HTERT RPE-1 (cell line): Measurements from ENCODE around the gene MRPS22.
"Not testable (repeated sequence)": the region's sequence is repeated elsewhere in the genome, so short reads cannot be mapped to it uniquely, and the experiment has no call there.

Experiments used
- in situ Hi-C: fragments of 300-500 bp; cut with MboI; formaldehyde crosslinking; loops from 4 replicates; pipeline ENCODE4 v1.14.3; 2020; ENCODE audit warnings: low sequenced_read_pairs

MRPS22 gene

DNA sequence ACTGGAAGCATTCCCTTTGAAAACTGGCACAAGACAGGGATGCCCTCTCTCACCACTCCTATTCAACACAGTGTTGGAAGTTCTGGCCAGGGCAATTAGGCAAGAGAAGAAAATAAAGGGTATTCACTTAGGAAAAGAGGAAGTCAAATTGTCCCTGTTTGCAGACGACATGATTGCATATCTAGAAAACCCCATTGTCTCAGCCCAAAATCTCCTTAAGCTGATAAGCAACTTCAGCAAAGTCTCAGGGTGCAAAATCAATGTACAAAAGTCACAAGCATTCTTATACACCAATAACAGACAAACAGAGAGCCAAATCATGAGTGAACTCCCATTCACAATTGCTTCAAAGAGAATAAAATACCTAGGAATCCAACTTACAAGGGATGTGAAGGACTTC lies 9.1 kb upstream of the MRPS22 start:
- in situ Hi-C loops: not testable (repeated sequence)

DNA sequence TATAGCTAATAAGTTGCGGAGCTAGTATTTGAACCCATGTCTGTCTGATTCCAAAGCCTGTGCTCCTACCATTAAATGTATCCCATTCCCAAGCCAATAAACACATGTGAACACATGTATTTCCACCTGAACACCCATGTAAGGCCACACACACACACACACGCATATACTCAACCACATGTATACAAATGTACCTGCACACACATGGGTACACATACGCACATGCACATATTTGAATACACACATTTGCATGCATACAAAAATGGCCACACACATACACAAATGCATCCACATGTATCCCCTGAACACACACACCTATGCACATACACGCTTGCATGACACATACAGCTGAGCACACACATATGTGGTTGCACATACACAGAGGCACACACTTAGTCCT lies 5.4 kb upstream of the MRPS22 start:
- in situ Hi-C loops: no loop called here

DNA sequence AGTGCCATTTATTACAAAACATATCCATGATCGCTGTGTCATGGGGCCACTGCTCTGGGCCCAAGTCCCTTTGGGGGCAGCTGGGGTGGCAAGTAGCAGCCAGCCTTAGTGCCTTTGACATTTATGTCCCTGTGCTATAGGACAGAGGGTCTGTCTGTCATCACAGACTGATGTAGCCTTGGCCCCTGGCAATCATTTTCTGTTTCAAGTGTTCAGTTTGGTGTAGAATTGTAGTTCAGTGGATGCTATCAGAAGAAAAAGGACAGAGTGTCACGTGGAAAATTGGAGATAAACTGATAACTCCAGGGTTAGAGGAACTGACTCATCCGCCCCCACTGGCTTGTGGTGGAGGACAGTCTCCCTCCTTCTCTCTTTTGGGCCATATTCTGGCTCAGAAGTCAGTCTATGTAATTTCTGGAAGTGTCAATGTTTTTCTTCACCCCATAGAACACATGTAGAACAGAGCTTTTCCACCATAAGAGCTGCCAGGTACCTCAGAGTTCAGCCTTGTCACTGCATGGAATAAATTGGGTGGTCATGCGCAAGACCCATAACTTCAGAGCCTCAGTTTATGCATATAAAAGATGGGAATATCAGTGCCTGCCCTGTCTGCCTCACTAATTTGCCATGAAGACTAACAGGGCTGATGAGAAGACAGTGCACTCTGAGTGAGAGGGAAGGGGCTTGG lies 4.5 kb upstream of the MRPS22 start:
- in situ Hi-C loops: no loop called here

DNA sequence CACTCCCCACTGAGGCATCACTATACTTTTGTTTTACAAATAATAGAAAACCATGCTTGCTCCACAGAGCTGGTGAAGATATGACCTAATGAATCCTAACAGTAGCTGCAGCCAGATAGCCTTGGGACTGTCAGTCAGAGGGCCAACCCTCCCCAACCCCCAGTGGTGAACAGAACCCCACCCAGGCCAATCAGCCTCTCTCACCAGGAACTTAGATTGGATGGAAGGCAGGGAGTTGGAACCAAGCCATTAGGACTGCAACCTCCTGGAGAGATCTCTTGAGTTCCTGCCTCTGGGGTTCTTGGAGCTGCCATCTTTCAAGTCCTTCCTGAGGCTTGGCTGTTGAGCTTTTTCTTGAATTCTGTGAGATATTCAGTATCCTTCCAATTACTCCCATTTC lies 3.0 kb upstream of the MRPS22 start:
- in situ Hi-C loops: no loop called here

DNA sequence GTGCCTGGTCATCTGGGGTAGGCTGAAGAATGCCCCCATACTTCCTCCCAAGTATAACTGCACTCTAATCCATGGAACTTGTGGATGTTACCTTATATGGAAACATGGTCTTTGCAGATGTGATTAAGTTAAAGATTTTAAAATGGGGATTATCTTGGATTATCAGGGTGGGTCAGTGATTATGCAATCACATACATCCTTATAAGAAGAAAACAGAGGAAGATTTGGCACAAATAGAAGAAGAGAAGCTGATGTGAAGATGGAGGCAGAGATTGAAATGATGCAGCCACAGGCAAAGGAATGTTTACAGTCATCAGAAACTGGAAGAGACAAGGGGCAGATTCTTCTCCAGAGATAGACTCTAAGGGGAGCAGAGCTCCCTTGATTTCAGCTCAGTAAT lies 1.8 kb upstream of the MRPS22 start:
- in situ Hi-C loops: no loop called here

DNA sequence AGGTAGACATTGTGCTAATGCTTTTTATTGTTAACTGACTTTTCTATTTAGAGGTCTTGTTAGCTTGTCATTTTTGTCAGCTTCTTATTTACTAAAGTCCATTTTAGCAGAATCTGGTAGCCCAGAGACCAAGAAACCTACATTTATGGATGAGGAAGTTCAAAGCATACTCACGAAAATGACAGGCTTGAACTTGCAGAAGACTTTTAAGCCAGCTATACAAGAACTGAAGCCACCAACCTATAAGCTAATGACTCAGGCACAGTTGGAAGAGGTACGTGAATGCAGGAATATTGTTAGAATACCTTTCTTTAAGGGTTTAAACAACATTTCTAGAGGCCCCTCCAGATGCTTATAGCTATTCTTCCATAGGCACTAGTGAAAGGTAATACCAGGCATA lies 3.0 kb downstream of the MRPS22 start:
- in situ Hi-C loops: no loop called here

DNA sequence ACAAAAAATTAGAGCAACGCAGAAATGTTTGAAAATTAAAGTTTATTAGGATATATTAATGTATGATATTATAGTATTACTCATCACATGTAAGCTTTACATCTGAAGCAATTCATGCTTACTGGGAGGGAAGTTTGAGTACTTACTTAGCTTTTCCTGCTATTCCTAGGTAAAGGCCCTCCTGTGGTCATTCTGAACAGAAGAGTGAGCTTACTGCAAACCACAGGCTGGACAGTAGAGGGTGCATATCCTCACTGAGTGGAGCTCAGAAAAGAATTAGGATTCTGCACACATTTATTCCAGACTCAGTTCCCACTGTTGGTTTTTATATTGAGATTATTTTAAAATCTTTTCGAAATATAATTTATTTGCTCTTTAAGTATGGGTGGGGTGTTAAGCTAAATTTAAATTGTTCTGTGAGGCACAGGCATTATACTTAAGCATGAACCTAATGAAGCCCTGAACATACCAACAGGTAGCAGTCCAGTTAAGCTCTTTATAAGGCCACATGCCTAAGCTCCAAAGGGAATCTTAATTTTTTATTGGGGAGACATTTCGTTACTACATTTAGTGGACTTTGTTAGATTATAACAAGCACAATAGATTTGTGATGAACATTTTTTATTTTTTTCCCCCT lies 10.2 kb downstream of the MRPS22 start:
- in situ Hi-C loops: no loop called here

DNA sequence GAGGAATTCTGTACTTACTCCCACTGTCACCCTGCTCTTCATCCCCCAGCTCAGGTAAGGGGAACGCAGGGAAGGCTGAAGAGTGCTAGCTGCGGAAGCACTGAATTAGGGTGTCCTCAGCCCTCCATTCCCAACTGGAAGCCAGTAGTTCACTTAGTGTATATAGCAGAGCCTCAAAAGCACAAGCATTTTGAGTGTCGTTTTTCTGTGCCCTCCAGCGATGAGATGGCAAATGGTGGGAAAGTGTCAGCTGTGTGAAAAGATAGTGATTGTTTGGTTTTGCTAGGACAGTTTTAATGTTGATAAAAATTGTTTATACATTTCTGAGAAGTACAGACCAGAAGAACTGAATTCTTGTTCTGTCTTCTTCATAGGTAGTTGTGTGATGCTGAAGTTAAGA lies 10.8 kb downstream of the MRPS22 start:
- in situ Hi-C loops: no loop called here

DNA sequence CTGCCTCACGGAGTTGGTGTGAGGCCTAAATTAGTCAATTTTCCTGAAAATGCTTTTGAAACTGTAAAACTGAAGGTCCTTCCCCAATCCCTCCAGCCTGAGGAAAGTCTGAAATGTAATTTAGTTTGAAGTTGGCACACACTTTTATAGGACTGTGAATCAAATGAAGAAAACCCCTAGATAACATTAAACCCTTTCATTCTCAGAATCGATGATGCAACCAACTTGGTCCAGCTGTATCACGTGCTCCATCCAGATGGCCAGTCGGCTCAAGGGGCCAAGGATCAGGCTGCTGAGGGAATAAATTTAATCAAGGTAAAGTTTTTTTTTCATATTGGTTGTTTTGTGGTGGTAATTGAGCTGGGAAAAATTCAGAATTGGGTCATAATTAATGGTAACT lies 11.7 kb downstream of the MRPS22 start:
- in situ Hi-C loops: no loop called here

DNA sequence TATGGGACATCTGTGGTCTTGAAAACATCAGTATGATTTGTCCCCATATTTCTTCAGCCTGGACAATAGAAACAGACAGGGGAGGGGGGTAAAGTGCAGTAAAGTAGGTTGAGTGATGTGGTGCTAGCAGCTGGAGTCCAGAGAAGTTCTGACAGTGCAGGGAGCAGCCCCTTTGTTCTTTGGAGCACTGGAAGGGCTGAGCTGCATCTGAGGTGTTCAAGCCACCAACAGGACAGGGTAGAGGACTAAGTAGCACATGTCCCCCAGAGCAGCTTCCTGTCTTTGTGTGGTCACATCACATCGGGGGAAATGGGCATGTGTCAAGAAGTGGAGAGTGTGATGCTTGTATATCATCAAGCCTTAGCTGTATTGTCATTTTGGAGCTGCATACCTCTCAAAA lies 12.1 kb downstream of the MRPS22 start:
- in situ Hi-C loops: no loop called here

DNA sequence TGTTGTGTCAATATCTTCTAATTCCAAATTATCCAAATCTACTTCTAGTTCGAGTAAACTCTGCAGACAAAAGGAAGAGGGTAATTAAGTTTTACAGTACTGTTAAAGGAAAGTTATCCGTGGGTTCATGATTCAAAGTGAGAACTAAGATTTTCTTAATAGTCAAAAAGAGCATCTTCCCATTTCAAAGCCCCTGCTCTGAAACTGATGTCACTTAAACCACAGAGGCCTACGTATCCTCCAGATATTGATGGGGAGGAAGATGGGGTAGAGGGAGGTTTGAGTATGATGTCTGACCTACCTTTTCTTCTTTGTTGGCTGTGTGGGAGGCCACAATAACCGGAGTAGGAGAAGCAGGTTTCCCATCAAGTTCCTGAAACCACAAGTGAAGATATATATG lies 14.1 kb downstream of the MRPS22 start:
- in situ Hi-C loops: no loop called here

DNA sequence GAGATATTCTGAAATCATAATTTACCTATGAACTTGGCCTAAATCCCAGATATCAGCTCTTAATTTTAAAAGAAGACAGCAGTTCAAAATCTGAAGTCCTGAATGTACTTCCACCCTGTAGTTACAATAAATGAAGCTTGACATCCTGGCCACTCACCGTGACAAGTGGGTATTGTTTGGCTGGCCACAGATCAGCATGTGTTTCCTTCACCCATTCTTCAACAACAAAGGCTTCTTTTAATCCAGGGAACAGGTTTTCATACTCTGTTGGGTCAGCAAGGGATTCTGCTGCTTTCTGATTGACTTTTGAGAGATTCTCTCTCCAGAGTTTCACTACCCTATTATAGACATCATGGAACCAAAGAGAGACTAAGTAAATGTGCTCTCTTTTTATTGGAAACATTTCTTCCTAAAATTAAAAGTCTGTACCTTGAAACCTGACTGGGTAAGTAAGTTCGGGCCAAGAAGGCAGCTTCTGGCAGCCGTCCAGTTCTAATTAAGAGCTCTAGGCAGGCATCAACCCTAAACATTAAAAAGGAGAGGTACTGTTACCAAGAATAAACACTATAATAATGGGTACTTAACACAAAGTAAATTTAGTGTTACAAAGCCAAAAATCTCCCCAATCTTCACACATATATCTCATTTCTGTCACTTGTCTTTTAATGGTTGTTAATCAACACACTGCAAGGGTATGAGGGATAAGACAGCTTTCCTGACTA lies 15.2 kb downstream of the MRPS22 start:
- in situ Hi-C loops: no loop called here

DNA sequence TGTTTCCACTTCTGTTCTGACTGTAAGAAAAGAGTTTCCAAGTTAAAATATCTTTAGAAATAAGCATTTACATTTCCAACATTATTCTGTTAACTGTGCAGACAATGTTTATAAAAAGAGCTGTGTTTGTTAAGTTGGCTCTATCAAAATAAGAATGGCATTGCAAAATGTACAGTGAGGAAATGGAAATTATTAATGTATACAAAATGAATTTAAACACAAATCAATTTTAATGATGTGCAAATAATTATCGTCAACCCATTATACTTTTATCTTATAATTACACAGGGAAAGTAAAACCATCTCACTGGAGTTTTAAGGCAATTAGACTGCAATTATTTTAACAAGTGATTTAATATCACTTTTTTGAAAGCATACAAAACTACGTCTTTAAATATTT lies 17.5 kb downstream of the MRPS22 start:
- in situ Hi-C loops: no loop called here

DNA sequence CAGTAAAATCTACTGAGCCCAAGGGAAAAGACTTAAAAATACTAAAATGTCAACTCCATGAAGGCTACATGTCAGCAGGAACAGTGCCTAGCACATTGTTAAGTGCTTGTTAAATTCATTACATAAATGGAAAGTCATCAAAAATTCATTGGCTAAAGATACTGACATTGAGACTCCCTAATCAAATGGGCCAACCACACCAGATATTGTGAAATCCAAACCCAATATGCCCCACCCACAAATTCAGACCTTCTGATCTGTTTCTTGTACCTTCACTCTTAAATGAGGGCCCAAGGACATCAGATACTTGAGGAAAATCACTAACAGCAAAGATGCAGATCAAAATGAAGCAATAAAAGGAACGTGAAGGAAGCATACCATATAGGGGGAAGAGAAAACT lies 20.7 kb downstream of the MRPS22 start:
- in situ Hi-C loops: no loop called here

DNA sequence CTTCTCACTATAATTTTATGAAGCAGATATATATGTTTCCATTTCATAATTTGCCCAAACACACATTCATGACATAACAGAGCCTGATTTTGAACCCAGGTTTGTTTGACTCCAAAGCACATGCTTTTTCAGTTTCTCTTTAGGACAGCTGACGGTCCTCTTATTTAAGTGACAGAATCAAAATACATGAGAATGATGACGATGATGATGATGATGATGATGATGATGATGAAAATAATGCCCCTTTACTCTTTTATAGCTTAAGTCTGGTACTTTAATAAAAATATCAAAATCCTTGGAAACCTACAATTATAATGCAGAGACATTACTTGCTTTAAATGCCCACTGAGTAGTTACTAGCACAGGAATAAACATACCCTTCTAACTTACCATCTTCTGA lies 30.3 kb downstream of the MRPS22 start:
- in situ Hi-C loops: no loop called here

DNA sequence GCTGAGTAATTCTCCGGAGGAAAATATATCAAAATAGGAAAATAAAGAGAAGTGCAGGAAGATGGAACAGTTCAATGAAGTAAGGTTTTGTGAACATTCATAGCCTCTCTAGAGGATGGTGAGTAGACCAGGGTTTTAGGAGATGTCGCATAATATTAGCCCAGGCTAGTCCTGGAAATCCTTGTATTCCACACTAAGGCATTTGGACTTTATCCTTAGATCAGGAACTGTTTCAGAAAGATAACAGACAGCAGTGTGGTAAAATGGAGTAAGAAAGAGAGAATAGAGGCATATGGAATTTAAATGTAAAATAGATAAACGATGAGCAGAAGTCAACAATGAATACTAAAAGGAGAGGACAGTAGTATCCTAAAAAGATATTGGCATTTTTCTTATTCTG lies 33.6 kb downstream of the MRPS22 start:
- in situ Hi-C loops: no loop called here

DNA sequence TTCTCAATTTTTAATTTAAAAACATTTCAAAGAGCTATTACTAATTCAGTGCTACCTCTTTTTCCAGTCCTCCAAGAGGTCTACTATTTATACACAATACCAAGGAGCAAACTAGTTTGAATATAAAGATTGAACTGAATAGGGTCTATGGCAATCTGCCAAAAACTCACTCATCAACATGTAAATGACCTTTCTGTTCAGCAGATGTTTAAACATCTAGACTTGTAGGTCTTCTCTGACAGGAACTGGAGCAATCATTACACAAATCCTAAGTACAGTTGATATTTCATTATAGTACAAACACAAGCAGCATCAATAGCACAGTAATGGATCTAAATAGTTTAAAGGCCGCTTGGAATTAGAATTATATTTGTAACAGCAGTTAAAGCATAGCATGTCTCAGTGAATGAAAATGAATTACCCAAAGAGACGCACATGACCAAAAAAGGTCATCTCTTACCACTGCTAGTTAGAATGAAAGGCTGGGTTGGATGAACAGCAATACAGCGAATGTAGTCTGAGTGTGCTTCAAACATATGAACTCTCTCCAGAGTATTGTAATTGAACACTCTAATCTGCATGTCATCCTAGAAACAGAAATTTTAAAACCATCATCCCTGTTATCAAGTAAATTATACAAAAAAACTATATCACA lies 34.9 kb downstream of the MRPS22 start:
- in situ Hi-C loops: no loop called here

DNA sequence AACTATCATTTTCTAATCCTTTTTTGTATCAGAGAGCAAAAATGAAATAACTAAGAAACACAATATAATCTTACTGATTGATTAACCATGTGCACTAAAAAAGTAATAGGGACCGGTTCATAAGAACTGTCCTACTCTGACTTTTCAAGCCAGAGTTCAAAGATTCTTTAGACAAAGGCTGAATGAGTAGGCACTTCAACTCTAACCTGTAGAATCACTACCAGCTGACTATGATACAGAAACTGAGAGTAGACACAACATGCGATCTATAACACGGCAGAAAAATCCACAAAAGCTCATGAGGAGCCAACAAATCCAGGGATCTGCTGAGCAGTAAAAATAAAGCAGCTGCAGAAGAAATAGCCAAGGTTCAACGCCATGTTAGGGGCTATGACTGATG lies 36.8 kb downstream of the MRPS22 start:
- in situ Hi-C loops: no loop called here

DNA sequence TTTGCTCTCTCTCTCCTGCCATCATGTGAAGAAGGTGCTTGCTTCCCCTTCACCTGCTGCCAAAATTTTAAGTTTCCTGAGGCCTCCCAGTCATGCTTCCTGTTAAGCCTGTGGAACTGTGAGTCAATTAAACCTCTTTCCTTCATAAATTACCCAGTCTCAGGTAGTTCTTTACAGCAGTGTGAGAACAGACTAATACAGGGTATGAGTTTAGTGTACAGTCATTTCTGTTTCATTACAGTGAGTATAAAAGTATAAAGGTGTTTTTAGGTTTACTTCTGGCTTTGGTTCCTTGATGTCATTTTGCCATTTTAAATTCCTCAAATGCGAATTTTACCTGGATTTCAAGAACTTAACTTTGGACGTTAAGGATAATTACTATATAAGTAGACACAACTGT lies 38.5 kb downstream of the MRPS22 start:
- in situ Hi-C loops: not testable (repeated sequence)

DNA sequence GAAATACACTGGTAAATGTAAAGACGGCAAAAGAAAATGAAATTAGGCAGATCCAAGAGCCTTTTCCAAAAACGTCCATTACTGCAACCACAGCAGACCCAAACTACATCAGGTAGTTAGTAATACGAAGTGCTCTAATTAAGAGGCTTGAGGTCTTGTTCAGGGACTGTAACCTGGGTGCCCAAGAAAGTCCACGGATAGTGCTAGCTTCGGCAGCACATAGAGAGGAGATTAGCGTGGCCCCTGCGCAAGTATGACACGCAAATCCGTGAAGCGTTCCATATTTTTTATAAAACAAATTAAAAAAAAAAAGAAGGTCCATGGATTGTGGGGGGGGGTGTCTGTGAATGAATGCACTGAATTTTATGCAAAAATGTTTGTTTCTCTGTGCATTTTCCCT lies 44.3 kb downstream of the MRPS22 start:
- in situ Hi-C loops: no loop called here

DNA sequence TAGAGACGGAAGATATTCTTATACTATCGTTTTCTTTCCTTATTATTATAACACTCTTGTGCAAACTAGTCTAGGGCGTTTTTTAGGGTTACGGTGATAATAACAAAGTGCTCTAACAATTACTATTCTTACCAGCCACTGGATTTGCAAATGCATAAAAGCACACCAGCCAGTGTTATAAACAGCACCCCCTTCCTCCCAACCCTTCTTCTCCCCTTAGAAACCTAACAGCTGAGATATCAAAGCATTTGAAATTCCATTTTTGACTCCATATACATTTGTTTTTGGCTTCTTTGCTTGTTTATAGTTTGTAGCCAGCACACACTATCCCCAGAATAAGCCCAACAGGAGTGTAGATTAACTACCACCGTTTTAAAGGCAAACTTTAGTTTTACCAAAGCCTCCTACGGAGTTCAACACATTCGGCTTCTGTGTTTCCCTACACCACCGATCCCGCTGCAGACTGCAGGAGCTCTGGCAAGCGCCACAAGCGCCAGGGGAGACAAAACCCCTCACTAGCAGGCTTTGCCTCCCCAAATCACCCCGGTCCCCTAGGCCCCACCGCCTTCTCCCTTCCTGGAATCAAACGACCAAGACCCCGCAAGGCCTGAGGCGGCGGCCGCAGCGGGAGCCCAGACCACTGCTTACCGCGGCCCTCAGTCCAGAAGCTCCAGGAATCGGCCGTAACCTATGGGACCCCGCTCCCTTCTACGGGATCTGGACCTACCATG lies 45.2 kb downstream of the MRPS22 start:
- in situ Hi-C loops: no loop called here
